Pons (tissue), 1 donor: ENCODE measurements around the gene NADK2.
"Not testable (repeated sequence)": the region's sequence is repeated elsewhere in the genome, so short reads cannot be mapped to it uniquely, and the experiment has no call there.

Experiments used
- DNase-seq: peaks from one replicate; pipeline ENCODE4 v3.0.0-alpha.2; 2016; ENCODE audit warnings: low spot score

NADK2 gene

GRCh38 chr5:36206913-36207312 lies 34.8 kb downstream of the NADK2 start:
- no peak for DNase-seq

GRCh38 chr5:36205329-36205728 lies 36.4 kb downstream of the NADK2 start:
- no peak for DNase-seq

- DNase-seq = no peak
Measured at GRCh38 chr5:36202521-36202961, 39.2 kb downstream of the NADK2 start.

DNA sequence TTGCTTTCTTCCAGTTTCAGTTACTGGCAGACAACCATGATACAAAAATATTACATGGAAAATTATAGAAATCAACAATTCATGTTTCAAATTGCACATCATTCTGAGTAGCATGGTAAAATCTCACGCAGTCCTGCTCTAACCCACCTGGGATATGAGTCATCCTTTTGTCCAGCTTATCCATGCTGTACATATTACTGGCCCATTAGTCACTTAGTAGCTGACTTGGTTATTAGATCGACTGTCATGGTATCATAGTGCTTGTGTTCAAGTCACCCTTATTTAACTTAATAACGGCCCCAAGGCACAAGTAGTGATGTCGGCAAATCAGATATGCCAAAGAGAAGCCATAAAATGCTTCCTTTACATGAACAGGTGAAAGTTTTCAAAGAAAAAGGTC lies 41.2 kb downstream of the NADK2 start:
- DNase-seq = no peak

DNA sequence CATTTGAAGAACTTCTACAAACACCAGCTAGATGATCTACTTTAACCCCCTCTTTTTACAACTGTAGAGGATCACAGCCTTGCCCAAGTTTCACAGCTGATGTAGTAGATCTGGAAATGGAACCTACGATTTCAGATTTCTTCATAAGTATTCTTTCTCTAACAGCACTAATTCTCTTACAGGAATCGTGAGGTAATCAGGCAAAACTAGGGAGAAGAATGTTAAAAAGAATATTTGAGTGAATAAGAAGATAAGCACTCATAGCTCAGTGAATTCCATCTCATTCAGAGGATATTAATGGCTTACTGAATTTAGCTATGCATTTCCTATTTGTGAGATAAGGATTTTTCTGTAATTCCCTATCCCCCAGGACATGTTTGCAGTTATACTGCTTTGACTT lies 42.1 kb downstream of the NADK2 start:
- no peak for DNase-seq

GRCh38 chr5:36198783-36199182 lies 42.9 kb downstream of the NADK2 start:
- not testable (repeated sequence) for DNase-seq

GRCh38 chr5:36198281-36198680 lies 43.4 kb downstream of the NADK2 start:
- DNase-seq = no peak

DNA sequence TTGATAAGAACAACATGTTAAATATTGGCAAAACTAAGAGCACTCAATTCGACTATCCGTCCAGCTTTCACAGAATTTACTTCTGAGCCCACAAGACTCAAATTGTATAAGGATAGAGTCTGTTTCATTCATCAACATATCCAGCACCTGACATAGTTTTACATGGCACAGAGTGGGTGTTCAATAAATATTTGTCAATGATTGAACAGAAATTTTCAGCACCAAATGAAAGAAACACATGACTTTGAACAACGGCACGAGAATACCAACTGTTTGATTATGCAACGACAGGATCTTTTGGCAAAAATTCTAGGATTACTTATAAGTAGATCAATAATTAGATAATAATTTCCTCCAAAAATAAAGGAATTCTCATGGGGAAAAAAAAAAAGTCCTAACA lies 48.0 kb downstream of the NADK2 start:
- DNase-seq = no peak

DNA sequence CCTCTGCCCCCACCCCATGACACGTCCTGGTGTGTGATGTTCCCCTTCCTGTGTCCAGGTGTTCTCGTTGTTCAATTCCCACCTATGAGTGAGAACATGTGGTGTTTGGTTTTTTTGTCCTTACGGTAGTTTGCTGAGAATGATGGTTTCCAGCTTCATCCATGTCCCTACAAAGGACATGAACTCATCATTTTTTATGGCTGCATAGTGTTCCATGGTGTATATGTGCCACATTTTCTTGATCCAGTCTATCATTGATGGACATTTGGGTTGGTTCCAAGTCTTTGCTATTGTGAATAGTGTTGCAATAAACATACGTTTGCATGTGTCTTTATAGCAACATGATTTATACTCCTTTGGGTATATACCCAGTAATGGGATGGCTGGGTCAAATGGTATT lies 57.3 kb downstream of the NADK2 start:
- DNase-seq = not testable (repeated sequence)

DNA sequence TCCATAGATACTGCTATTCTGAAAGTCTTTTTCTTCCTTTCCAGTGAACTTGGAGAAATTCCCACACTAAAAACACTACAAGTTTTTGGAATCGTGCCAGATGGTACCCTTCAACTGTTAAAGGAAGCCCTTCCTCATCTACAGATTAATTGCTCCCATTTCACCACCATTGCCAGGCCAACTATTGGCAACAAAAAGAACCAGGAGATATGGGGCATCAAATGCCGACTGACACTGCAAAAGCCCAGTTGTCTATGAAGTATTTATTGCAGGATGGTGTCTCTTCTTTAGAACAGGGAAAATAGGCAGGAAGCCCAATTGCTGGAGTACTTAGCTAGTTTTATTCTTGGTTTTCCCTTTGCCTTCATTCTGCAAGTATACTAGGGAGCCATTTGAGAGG lies 60.0 kb downstream of the NADK2 start:
- peak; percentile 44 for DNase-seq

- no peak for DNase-seq
Measured at GRCh38 chr5:36180556-36181350, 61.0 kb downstream of the NADK2 start.

GRCh38 chr5:36179950-36180349 lies 61.8 kb downstream of the NADK2 start:
- DNase-seq = no peak

DNA sequence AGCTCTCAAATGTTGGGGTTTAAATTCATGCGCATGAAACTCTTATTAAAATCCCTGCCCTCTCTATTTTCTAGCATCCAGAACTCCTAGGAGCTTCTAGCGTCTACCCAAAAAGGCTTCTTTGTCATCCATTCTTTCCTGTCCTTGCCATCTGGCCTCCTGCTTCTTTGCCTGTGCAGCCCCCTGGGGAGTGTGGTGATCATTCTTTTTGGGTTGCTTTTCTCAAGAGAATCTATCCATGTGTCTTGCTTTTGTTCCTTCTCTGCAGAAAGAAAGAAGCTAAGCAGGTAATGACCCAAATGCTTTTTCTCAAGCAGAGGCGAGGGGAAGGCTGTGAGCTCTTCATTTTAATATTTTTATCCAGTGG lies 63.2 kb downstream of the NADK2 start:
- DNase-seq = no peak

GRCh38 chr5:36177715-36178523 lies 63.8 kb downstream of the NADK2 start:
- peak; percentile 70 for DNase-seq

DNA sequence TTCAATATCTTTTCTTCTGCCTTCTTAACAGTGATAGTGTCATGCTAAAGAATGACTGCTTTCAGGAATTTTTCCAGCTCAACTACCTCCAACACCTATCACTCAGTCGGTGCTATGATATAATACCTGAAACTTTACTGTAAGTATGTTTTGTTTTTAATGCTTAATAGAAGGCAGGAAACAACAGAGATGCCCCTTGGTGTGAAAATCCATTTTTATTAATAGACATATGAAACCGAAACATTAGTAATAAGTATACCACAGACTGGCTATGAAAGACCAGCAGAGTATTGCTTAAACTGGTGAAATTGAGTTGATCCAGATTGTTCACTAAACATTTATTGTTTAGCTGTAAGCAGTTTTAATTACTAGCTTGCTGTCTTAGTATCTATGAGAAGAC lies 64.6 kb downstream of the NADK2 start:
- DNase-seq = no peak

DNA sequence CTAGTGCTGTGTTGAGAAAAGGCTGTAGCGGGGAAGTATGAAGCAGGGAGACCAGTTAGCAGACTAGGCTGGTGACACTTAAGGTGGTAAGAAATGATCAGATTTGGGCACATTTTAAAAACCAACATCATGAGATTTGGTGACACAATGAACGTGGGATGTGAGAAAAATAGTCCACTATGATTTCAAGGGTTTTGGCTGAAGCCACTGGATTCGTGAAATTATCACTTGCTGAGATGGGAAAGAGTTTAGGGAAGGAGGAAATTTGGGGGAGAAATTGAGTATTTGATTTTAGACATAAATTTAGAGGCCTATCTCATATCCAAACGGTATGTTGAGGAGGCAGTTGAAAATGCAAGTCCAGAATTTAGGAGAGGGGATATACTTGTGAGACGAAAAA lies 66.7 kb downstream of the NADK2 start:
- DNase-seq = no peak

DNA sequence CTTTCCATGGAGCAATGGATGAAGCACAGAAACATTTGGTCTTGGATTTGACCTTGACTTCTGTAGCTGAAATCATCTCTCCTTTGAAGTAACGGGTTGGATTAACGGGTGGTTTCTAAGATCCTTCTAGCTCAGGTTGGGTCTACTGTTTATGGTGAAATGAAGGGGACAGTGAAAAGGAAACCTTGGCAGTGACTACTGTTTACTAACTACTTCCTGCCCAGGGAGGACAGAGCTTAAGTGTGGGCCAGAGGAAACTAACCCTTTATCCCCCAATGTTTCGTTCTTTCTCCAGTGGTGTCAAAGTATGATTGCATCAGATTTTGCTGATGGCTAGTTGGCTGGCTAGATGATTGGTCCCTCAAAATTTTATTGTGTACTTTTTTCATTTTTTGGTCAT lies 67.6 kb downstream of the NADK2 start:
- DNase-seq = no peak

DNA sequence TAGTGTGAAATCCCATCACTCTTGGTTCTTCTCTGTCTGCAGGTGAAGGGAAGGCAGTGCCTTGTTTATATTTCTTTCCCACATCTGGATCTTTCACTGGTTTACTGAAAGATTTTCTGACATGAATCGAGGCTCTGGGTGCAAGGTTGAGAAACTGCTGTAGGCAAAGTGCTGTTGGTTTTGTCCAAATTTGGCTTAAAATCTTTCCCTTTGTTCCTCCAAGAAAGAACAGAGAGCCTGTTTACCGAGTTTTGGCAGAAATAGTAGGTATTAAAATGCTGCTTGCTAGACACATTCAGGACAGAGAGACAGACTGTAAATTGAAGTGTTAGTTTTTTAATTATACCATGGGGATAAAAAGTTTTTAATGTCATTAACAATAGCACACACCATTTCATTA lies 68.3 kb downstream of the NADK2 start:
- peak; percentile 75 for DNase-seq

GRCh38 chr5:36172599-36172998 lies 69.1 kb downstream of the NADK2 start:
- DNase-seq = no peak

GRCh38 chr5:36170832-36171424 lies 70.8 kb downstream of the NADK2 start:
- DNase-seq = no peak

- no peak for DNase-seq
Measured at GRCh38 chr5:36168737-36169136, 73.0 kb downstream of the NADK2 start.

- no peak for DNase-seq
Measured at GRCh38 chr5:36164461-36164860, 77.3 kb downstream of the NADK2 start.
